Fibroblast of lung (primary cell): ENCODE data around the gene RNLS. TPM values are rescaled to one million over a fixed set of nuclear protein-coding genes. Genes with fewer than 3 reads are reported as not detected.

Experiments used
- DNase-seq, 2 donors: peaks; one replicate each; pipeline versions ENCODE4 v3.0.0 to v3.0.0-alpha.2; 2010; ENCODE audit warnings: low read depth in 2 of 2
- H2AFZ ChIP-seq: 2 replicates; pipeline ENCODE4 v1.5.1; 2012; ENCODE audit warnings: low read length, control low read depth, inconsistent platforms
- H3K27ac ChIP-seq: 2 replicates; pipeline ENCODE4 v1.5.1; 2011; ENCODE audit warnings: low read length, control low read depth; ENCODE audit not compliant: insufficient read depth
- H3K27me3 ChIP-seq: 2 replicates; pipeline ENCODE4 v1.5.1; 2011; ENCODE audit warnings: mild to moderate bottlenecking, low read length; ENCODE audit not compliant: control insufficient read depth, insufficient read depth
- H3K36me3 ChIP-seq: 2 replicates; pipeline ENCODE4 v1.5.1; 2011; ENCODE audit warnings: low read length; ENCODE audit not compliant: control insufficient read depth, insufficient read depth
- H3K4me1 ChIP-seq: 2 replicates; pipeline ENCODE4 v1.5.1; 2011; ENCODE audit warnings: low read length; ENCODE audit not compliant: control insufficient read depth, insufficient read depth; ENCODE audit errors: extremely low read depth
- H3K4me2 ChIP-seq: 2 replicates; pipeline ENCODE4 v1.5.1; 2011; ENCODE audit warnings: low read length, control low read depth; ENCODE audit not compliant: insufficient read depth; ENCODE audit errors: extremely low read depth
- H3K4me3 ChIP-seq, 4 experiments: fragments of 200-600 bp in 1 of 4; sonication (generic) in 1 of 4; replicated peaks in 1 of 4; 2 replicates each; pipeline ENCODE4 v1.5.1; 2011 to 2016; ENCODE audit warnings: low read length in 4 of 4, low read depth in 3 of 4, mild to moderate bottlenecking in 3 of 4, control low read depth in 2 of 4, inconsistent platforms in 1 of 4, mixed read lengths in 1 of 4; ENCODE audit not compliant: insufficient read depth in 1 of 4; ENCODE audit errors: control extremely low read depth in 1 of 4
- H3K79me2 ChIP-seq: 2 replicates; pipeline ENCODE4 v1.5.1; 2012; ENCODE audit warnings: mild to moderate bottlenecking, low read length, inconsistent platforms; ENCODE audit not compliant: control insufficient read depth, insufficient read depth
- H3K9ac ChIP-seq: 2 replicates; pipeline ENCODE4 v1.5.1; 2011; ENCODE audit warnings: mild to moderate bottlenecking, low read length, control low read depth; ENCODE audit not compliant: insufficient read depth
- H3K9me3 ChIP-seq: 2 replicates; pipeline ENCODE4 v1.5.1; 2012; ENCODE audit warnings: low read depth, low read length; ENCODE audit not compliant: control insufficient read depth, insufficient read depth
- H4K20me1 ChIP-seq: 2 replicates; pipeline ENCODE4 v1.5.1; 2011; ENCODE audit warnings: low read length; ENCODE audit not compliant: control insufficient read depth, insufficient read depth; ENCODE audit errors: extremely low read depth
- EZH2 ChIP-seq: IDR thresholded peaks from 2 replicates; pipeline ENCODE4 v1.5.1; 2012; ENCODE audit warnings: low read length, control low read depth, mild to moderate bottlenecking; ENCODE audit errors: missing control alignments
- polyA plus RNA-seq, 2 donors: library from polyadenylated mRNA; depleted of rRNA in 1 of 2; stranded (reverse) in 1 of 2; unstranded in 1 of 2; fragments of >200 nt; gene quantifications; 2 replicates each; pipeline ENCODE4 v1.2.1, GENCODE V29; 2011 to 2012; ENCODE audit warnings: missing spikeins in 1 of 2
- total RNA-seq: library from RNA; depleted of rRNA; stranded (reverse); fragments of >200 nt; gene quantifications from 2 replicates; pipeline ENCODE4 v1.2.1, GENCODE V29; 2014
- TF ChIP-seq, protein P1 (sequence below), 2 donors: IDR thresholded peaks in 1 of 2; conservative IDR thresholded peaks in 1 of 2; 1 replicate in 1 of 2; 2 replicates in 1 of 2; pipeline ENCODE4 v1.5.1; 2011 to 2012; ENCODE audit warnings: low read length in 2 of 2, control low read depth in 1 of 2, inconsistent platforms in 1 of 2, low read depth in 1 of 2, mild to moderate bottlenecking in 1 of 2

The RNLS gene
- total and polyA plus RNA-seq, 2 donors (not counting 1 experiment from before 2014, with no cell fraction given), result 16.5 to 18.4 TPM

DNA sequence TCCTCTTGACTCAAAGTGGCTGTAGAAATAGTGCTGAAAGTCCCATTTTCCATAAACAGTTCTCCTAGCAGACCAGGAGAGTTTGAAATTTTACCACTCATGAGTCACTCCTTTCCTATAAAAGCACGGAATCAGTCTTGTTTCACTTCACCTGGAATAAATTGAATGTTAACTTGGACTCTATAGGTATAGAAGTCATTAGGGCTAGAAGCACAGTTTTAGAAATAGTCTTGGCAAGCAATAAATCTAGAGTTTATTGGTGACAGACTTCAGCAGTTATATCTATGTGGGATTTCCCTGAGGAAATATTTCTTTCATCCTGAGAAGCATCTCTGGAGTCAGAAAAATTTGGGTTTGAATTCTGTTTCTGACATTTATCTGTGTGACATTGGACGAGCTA lies 212.4 kb downstream of the RNLS start:
- no peak for DNase-seq
- no peak overlapping the region for H3K27ac ChIP-seq
- TF ChIP-seq, protein P1, sequence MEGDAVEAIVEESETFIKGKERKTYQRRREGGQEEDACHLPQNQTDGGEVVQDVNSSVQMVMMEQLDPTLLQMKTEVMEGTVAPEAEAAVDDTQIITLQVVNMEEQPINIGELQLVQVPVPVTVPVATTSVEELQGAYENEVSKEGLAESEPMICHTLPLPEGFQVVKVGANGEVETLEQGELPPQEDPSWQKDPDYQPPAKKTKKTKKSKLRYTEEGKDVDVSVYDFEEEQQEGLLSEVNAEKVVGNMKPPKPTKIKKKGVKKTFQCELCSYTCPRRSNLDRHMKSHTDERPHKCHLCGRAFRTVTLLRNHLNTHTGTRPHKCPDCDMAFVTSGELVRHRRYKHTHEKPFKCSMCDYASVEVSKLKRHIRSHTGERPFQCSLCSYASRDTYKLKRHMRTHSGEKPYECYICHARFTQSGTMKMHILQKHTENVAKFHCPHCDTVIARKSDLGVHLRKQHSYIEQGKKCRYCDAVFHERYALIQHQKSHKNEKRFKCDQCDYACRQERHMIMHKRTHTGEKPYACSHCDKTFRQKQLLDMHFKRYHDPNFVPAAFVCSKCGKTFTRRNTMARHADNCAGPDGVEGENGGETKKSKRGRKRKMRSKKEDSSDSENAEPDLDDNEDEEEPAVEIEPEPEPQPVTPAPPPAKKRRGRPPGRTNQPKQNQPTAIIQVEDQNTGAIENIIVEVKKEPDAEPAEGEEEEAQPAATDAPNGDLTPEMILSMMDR (conservative IDR thresholded peaks at IDR 0.05 in 1 of 2, IDR thresholded peaks at IDR 0.05 in 1 of 2; ENCODE audit: low read depth in 1 of 2, low read length in 2 of 2), result no peak
- no peak for TF ChIP-seq EZH2
- no peak overlapping the region for H3K4me3 ChIP-seq
- H3K27me3 ChIP-seq, result no peaks in the 10 kb centered on the region
- no peak overlapping the region for H3K9ac ChIP-seq
- H3K36me3 ChIP-seq, result no peaks in the 10 kb centered on the region
- H4K20me1 ChIP-seq, result no peaks in the 10 kb centered on the region
- no peak overlapping the region for H2AFZ ChIP-seq
- H3K4me1 ChIP-seq, result no peaks in the 10 kb centered on the region
- H3K79me2 ChIP-seq, result no peaks in the 10 kb centered on the region
- H3K4me2 ChIP-seq, result no peak overlapping the region
- no peaks in the 10 kb centered on the region for H3K9me3 ChIP-seq

DNA sequence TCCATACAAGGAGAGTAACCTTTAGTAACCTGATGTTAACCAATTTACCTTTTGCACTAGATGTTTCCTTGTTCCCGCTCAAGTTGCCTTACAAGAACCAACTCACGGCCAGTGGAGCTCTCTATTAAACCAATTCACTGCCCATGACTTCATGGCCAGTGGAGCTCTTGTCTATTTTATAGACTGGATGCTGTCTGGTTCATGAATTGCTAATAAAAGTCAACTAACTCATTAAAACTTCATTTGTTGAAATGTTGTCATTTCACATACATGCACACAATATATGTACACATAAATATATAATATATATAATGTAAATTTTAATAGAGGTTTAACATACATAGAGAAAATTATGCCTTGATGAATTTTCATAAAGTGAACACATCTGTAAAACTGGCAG lies 216.3 kb downstream of the RNLS start:
- no peak for DNase-seq
- Histone ChIP-seq H3K9me3 (no peaks in the 10 kb centered on the region), H4K20me1 (no peaks in the 10 kb centered on the region), H3K4me3 (no peak overlapping the region), H2AFZ (no peak overlapping the region), H3K27me3 (no peaks in the 10 kb centered on the region), H3K4me1 (no peaks in the 10 kb centered on the region), H3K27ac (no peak overlapping the region), H3K36me3 (no peaks in the 10 kb centered on the region), H3K79me2 (no peaks in the 10 kb centered on the region), H3K9ac (no peak overlapping the region), H3K4me2 (no peak overlapping the region)
- TF ChIP-seq, protein P1 (conservative IDR thresholded peaks at IDR 0.05 in 1 of 2, IDR thresholded peaks at IDR 0.05 in 1 of 2; ENCODE audit: low read depth in 1 of 2, low read length in 2 of 2), result no peak
- no peak for TF ChIP-seq EZH2

GRCh38 chr10:88361995-88362807 lies 220.9 kb downstream of the RNLS start:
- no peak overlapping the region for H2AFZ ChIP-seq

More at GRCh38 chr10:88361995-88362807, 220.9 kb downstream of the RNLS start:
- Histone ChIP-seq H3K79me2 (no peaks in the 10 kb centered on the region), H3K4me3 (no peak overlapping the region), H4K20me1 (no peaks in the 10 kb centered on the region), H3K4me1 (no peaks in the 10 kb centered on the region), H3K9me3 (no peaks in the 10 kb centered on the region), H3K4me2 (no peak overlapping the region), H3K9ac (no peak overlapping the region), H3K36me3 (no peaks in the 10 kb centered on the region), H3K27ac (no peak overlapping the region), H3K27me3 (no peaks in the 10 kb centered on the region)
- TF ChIP-seq EZH2, result no peak
- TF ChIP-seq, protein P1 (conservative IDR thresholded peaks at IDR 0.05 in 1 of 2, IDR thresholded peaks at IDR 0.05 in 1 of 2; ENCODE audit: low read depth in 1 of 2, low read length in 2 of 2), result no peak
- no peak for DNase-seq
